Liver (tissue), 3 donors: Measurements from ENCODE around the gene CCM2L.

Source experiments
- CTCF ChIP-seq: fragments of 150-350 bp; IDR thresholded peaks from 2 replicates; pipeline ENCODE4 v1.5.1; 2017; ENCODE audit warnings: improper control_type of control experiment, low read depth, low read length; ENCODE audit not compliant: missing input control
- FOXA1 ChIP-seq: IDR thresholded peaks from 2 replicates; pipeline ENCODE4 v1.6.1; 2016; ENCODE audit warnings: antibody characterized with exemption
- GABPA ChIP-seq, 2 donors: IDR thresholded peaks in 1 of 2; conservative IDR thresholded peaks in 1 of 2; 2 replicates each; pipeline ENCODE4 v1.6.1; 2016; ENCODE audit warnings: antibody characterized with exemption in 2 of 2, mild to moderate bottlenecking in 1 of 2, moderate library complexity in 1 of 2
- REST ChIP-seq: IDR thresholded peaks from 2 replicates; pipeline ENCODE4 v1.6.1; 2016; ENCODE audit warnings: antibody characterized with exemption, mild to moderate bottlenecking
- YY1 ChIP-seq: IDR thresholded peaks from 2 replicates; pipeline ENCODE4 v1.6.1; 2016; ENCODE audit warnings: antibody characterized with exemption, mild to moderate bottlenecking
- TF ChIP-seq, protein P1 (sequence below): IDR thresholded peaks from 2 replicates; pipeline ENCODE4 v1.6.1; 2016; ENCODE audit warnings: antibody characterized with exemption
- TF ChIP-seq, protein P2 (sequence below): IDR thresholded peaks from 2 replicates; pipeline ENCODE4 v1.6.1; 2016; ENCODE audit warnings: antibody characterized with exemption
- donor health status: healthy.
- donor health status: healthy.

DNA sequence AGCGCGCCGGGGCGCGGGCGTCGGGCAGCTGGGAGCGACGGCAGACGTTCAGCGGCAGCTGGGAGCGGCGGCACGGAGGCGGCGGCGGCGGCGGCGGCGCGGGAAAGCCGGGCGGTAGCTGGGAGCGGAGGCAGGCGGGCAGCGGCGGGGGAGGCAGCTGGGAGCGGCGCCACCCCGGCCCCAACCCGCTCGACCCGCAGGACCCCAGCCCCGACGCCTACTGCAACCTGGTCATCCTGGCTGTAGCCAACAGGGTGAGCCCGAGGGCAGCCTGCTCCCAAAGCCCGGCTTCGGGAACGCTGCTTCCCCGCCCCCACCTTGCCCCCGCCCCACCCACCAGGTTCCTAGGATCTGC is 8.9 kb downstream of the CCM2L start:
- TF ChIP-seq, protein P1, sequence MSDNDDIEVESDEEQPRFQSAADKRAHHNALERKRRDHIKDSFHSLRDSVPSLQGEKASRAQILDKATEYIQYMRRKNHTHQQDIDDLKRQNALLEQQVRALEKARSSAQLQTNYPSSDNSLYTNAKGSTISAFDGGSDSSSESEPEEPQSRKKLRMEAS, result no peak
- no peak for TF ChIP-seq CTCF
- TF ChIP-seq YY1, result no peak
- no peak for TF ChIP-seq GABPA (IDR thresholded peaks at IDR 0.05 in 1 of 2, conservative IDR thresholded peaks at IDR 0.05 in 1 of 2)
- TF ChIP-seq REST, result no peak
- TF ChIP-seq, protein P2, sequence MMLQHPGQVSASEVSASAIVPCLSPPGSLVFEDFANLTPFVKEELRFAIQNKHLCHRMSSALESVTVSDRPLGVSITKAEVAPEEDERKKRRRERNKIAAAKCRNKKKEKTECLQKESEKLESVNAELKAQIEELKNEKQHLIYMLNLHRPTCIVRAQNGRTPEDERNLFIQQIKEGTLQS, result no peak
- TF ChIP-seq FOXA1, result no peak
